Lung (tissue), 12 donors: Measurements from ENCODE around the gene MIOX. TPM values are rescaled to one million over a fixed set of nuclear protein-coding genes. Genes with fewer than 3 reads are reported as not detected.

ENCODE experiments used
- ATAC-seq: fragments of 200-7000 bp; cut with Tn5 transposase; one replicate; pipeline ENCODE4 v1.9.1; 2020; ENCODE audit warnings: moderate number of reproducible peaks; ENCODE audit not compliant: insufficient read depth, low FRiP score
- DNase-seq, 3 donors: peaks; one replicate each; pipeline ENCODE4 v3.0.0-alpha.2; 2013 to 2017
- H3K27ac ChIP-seq, 2 donors: one replicate each; pipeline ENCODE4 v1.5.1; 2013; ENCODE audit warnings: mild to moderate bottlenecking in 2 of 2, moderate library complexity in 2 of 2, control low read depth in 1 of 2, inconsistent platforms in 1 of 2, low read depth in 1 of 2, low read length in 1 of 2
- H3K27me3 ChIP-seq, 3 donors: one replicate each; pipeline ENCODE4 v1.5.1; 2013; ENCODE audit warnings: low read length in 2 of 3; ENCODE audit not compliant: control insufficient read depth in 3 of 3, insufficient read depth in 3 of 3
- H3K36me3 ChIP-seq, 4 donors: one replicate each; pipeline ENCODE4 v1.5.1; 2013; ENCODE audit warnings: low read length in 4 of 4, mild to moderate bottlenecking in 1 of 4, moderate library complexity in 1 of 4; ENCODE audit not compliant: control insufficient read depth in 4 of 4, insufficient read depth in 4 of 4
- H3K4me1 ChIP-seq, 5 donors: one replicate each; pipeline ENCODE4 v1.5.1; 2013; ENCODE audit warnings: low read length in 5 of 5, mild to moderate bottlenecking in 2 of 5, moderate library complexity in 1 of 5; ENCODE audit not compliant: control insufficient read depth in 5 of 5, insufficient read depth in 5 of 5
- H3K4me3 ChIP-seq: one replicate; pipeline ENCODE4 v1.5.1; 2013; ENCODE audit warnings: mild to moderate bottlenecking, control low read depth, moderate library complexity
- H3K9ac ChIP-seq, 2 donors: one replicate each; pipeline ENCODE4 v1.5.1; 2013; ENCODE audit warnings: low read length in 2 of 2, control low read depth in 1 of 2; ENCODE audit not compliant: insufficient read depth in 1 of 2
- H3K9me3 ChIP-seq, 4 donors: one replicate each; pipeline ENCODE4 v1.5.1; 2013; ENCODE audit warnings: low read length in 3 of 4, mild to moderate bottlenecking in 1 of 4, moderate library complexity in 1 of 4; ENCODE audit not compliant: control insufficient read depth in 4 of 4, insufficient read depth in 3 of 4
- WGBS, 2 donors: extraction: QIAGEN DNeasy Blood & Tissue Kit; methylation state at CpG; one replicate each; pipeline ENCODE4 v1.1.7; 2013; 5-methylcytosine and 5-hydroxymethylcytosine counted together
- polyA plus RNA-seq, 2 donors: library from polyadenylated mRNA; stranded (reverse); fragments of 200-250 nt; gene quantifications; one replicate each; pipeline ENCODE4 v1.2.1, GENCODE V29; 2013
- total RNA-seq, 2 donors: library from RNA; depleted of rRNA in 1 of 2; stranded (reverse); fragments of >200 nt in 1 of 2; gene quantifications; one replicate each; pipeline ENCODE4 v1.2.1, GENCODE V29; 2014 to 2021
- TF ChIP-seq, protein P1 (sequence below): IDR thresholded peaks from 2 replicates; pipeline ENCODE4 v1.5.1; 2012; ENCODE audit warnings: mild to moderate bottlenecking; ENCODE audit errors: control extremely low read depth, extremely low read depth
- donor health status: control.
- donor health status: control.
- donor health status: Bipolar disorder and iron deficiency.
- donor health status: healthy.
- donor health status: DM: yes; HTN: yes; CAD: no.

The MIOX gene
- total and polyA plus RNA-seq, 4 donors: 0.08 TPM; not detected in 3

DNA sequence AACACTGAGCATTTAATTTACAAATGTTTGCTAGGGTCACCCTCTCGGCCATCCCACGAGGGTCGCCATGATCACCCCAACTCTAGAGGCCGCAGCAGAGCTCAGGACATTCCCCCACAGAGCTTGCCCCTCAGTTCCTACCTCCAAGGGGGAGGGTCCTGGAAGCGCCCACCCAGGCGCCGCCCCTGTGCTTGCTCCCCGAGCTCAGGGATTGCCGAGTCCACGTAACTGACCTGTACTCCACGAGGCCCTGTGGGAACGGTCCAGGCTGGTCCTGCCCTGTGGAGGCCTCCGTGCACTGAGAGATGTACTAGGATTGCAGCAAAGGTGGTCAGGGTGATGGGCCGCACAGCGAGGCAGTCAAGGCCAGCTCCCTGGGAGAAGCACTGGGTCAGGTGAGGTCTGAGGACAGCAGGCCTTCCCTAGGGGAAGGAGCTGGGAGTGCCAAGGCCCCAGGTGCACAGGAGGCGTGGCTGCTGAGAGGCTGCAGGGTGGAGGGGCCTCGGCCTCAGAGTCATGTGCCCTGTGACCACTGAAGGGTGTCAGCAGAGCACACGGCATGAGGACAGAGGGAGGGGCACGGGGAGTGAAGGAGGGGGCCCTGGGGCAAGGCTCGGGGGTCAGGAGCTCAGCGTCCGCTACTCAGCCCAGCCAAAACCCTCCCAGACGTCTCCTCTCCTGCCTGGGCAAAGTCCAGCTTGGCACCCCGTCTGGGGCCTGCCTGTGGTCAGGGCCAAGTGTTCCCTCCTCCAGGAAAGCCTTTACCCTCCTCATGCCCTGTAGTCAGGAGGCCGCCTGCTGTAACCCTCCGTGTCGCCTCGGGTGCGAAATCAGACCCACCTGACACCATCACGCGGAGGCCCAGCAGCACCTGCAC is 2.4 kb upstream of the MIOX start:
- 81 to 87% methylated on average over 31 of the region's 31 CpGs for WGBS, 2 donors
- peaks cover 0 to 5% (median 0%) of the 10 kb centered on the region in 5 donors for H3K4me1 ChIP-seq
- H3K9ac ChIP-seq: no peak overlapping the region
- DNase-seq (no peak), ATAC-seq (no peak)
- no peaks in the 10 kb centered on the region for H3K9me3 ChIP-seq
- H3K4me3 ChIP-seq: no peak overlapping the region
- TF ChIP-seq, protein P1, sequence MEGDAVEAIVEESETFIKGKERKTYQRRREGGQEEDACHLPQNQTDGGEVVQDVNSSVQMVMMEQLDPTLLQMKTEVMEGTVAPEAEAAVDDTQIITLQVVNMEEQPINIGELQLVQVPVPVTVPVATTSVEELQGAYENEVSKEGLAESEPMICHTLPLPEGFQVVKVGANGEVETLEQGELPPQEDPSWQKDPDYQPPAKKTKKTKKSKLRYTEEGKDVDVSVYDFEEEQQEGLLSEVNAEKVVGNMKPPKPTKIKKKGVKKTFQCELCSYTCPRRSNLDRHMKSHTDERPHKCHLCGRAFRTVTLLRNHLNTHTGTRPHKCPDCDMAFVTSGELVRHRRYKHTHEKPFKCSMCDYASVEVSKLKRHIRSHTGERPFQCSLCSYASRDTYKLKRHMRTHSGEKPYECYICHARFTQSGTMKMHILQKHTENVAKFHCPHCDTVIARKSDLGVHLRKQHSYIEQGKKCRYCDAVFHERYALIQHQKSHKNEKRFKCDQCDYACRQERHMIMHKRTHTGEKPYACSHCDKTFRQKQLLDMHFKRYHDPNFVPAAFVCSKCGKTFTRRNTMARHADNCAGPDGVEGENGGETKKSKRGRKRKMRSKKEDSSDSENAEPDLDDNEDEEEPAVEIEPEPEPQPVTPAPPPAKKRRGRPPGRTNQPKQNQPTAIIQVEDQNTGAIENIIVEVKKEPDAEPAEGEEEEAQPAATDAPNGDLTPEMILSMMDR: no peak
- H3K27ac ChIP-seq: no peak overlapping the region
- H3K27me3 ChIP-seq: peaks cover 0 to 38% (median 20%) of the 10 kb centered on the region in 3 donors
- no peaks in the 10 kb centered on the region for H3K36me3 ChIP-seq

DNA sequence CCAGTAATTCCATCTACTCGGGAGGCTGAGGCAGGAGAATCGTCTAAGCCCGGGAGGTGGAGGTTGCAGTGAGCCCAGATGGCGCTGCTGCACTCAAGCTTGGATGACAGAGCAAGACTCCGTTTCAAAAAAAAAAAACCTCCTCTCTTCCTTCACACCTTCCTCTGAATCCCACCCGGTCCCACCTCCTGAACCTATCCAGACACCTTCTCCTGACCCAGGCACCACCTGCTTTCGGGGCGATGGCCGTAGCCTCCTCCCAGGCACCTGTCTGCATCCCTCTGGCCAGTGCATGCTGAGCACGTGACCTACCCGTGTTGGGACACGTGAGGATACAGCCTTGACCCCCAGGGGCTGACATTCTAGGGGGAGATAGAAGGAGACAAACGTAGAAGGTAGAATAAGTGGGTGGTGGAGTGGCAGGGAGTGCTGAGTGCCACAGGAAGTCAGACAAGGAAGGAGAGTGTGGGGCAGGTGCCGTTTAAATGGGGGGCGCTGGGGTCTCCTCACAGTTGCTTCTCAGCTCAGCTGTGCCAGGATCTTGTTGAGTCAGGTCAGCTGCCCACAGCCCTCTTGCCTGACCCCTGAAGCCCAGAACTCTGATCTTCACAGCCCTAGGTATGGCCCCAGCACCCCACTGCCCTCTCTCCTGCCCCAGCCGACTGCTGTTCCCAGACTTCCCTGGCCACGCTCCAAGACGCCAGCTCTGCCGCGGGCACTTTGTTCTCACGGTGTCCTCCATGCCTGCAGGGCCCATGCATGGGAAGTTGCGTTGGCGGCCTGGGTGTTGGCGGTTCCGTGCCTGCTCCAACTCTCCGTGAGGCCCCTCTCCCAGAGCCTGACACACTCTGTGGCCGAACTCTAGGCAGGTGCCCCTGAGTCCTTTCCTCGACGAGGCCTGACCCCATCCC is 1.2 kb upstream of the MIOX start:
- no peak overlapping the region for H3K4me3 ChIP-seq
- H3K27ac ChIP-seq: no peak overlapping the region
- peaks cover 0 to 25% (median 9%) of the 10 kb centered on the region in 3 donors for H3K27me3 ChIP-seq
- H3K9me3 ChIP-seq: no peaks in the 10 kb centered on the region
- no peak overlapping the region for H3K9ac ChIP-seq
- peaks cover 0 to 5% (median 0%) of the 10 kb centered on the region in 5 donors for H3K4me1 ChIP-seq
- WGBS, 2 donors: 53 to 63% methylated on average over 29 of the region's 29 CpGs
- ATAC-seq: no peak
- H3K36me3 ChIP-seq: no peaks in the 10 kb centered on the region
- TF ChIP-seq, protein P1: no peak
- no peak for DNase-seq

DNA sequence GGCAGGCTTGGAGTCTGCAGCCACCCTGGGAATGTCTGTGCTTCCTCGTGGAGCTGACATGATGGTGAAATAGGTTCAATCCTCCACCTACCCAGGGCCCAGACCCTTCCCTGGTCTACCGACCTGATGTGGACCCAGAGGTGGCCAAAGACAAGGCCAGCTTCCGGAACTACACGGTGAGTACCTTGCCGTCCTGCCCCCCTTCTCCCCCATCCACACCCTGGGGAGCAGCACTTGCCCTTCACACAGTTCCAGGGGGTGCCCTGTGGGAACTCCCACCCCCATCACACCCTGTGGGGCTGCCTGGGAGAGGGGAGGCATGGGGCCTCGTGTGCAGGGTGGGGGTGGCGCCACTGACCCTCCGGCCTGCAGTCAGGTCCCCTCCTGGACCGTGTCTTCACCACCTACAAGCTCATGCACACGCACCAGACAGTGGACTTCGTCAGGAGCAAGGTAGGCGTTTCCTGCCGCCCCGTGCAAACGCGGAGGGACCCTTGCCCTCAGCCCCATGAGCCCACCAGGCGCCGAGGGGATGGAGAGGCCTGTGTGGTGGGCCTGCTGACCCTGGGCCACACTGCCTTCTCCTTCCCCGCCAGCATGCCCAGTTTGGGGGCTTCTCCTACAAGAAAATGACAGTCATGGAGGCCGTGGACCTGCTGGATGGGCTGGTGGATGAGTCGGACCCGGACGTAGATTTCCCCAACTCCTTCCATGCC is 789 bp downstream of the MIOX start:
- Histone ChIP-seq H3K9me3 (no peaks in the 10 kb centered on the region), H3K4me1 (no peaks in the 10 kb centered on the region), H3K27ac (no peak overlapping the region), H3K9ac (no peak overlapping the region), H3K36me3 (no peaks in the 10 kb centered on the region), H3K4me3 (no peak overlapping the region), H3K27me3 (peaks cover 0 to 14% (median 4%) of the 10 kb centered on the region in 3 donors)
- no peak for DNase-seq
- ATAC-seq: no peak
- TF ChIP-seq, protein P1: no peak
- WGBS, 2 donors: 84% methylated on average over 23 of the region's 23 CpGs
